Mesothelial cell of epicardium (in vitro differentiated cells): ENCODE data around the gene ANAPC16. TPM values are rescaled to one million over a fixed set of nuclear protein-coding genes. Genes with fewer than 3 reads are reported as not detected.
"Not testable (repeated sequence)": the region's sequence is repeated elsewhere in the genome, so short reads cannot be mapped to it uniquely, and the experiment has no call there.

ENCODE experiments used
- DNase-seq, 2 experiments: peaks; one replicate each; pipeline ENCODE4 v3.0.0; 2021; ENCODE audit warnings: low spot score in 2 of 2; ENCODE audit not compliant: unreplicated experiment in 2 of 2
- H3K27ac Mint-ChIP-seq: 2 replicates; pipeline ENCODE4 v1.8.0; 2021; ENCODE audit warnings: mixed read lengths
- H3K27me3 Mint-ChIP-seq: 2 replicates; pipeline ENCODE4 v1.8.0; 2021; ENCODE audit warnings: low read depth, mixed read lengths
- H3K36me3 Mint-ChIP-seq: 2 replicates; pipeline ENCODE4 v1.8.0; 2021; ENCODE audit warnings: mixed read lengths
- H3K4me1 Mint-ChIP-seq: 2 replicates; pipeline ENCODE4 v1.8.0; 2021; ENCODE audit warnings: mixed read lengths
- H3K4me3 Mint-ChIP-seq: 2 replicates; pipeline ENCODE4 v1.8.0; 2021; ENCODE audit warnings: mild to moderate bottlenecking, moderate library complexity, mixed read lengths
- H3K9me3 Mint-ChIP-seq: 2 replicates; pipeline ENCODE4 v1.8.0; 2021; ENCODE audit warnings: mixed read lengths
- total RNA-seq: library from RNA; stranded (reverse); gene quantifications from 3 replicates; pipeline ENCODE4 v1.2.1, GENCODE V29; 2021
- TF ChIP-seq, protein P1 (sequence below): fragments of 200-600 bp; sonication (generic); IDR thresholded peaks from one replicate; pipeline ENCODE4 v1.5.0; 2021; ENCODE audit warnings: antibody characterized with exemption; ENCODE audit not compliant: unreplicated experiment

Gene ANAPC16
- total RNA-seq, 1 donor from 2014 or later: 80.5 TPM

DNA sequence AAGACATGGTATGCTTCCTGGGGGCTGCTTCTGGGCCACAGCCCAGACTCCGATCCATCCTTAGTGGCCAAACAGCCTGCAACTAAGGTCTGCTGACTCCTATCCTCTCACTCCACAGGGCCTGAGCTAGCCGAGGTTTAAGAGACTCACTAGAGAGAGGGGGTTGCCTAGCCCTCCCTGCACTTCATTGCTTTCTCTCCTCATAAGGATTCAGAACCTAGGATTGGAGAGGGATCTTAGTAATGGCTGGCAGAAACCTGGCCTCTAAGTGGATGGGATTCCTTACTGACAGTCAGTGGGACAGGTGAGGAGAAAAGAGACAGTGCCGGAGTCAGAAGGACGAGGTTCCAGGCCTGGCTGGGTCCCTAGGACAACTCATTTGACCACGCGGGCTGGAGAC, 49.7 kb downstream of the ANAPC16 start:
- Mint-ChIP-seq H3K36me3 (no peaks in the 10 kb centered on the region), H3K9me3 (no peaks in the 10 kb centered on the region), H3K27me3 (no peaks in the 10 kb centered on the region), H3K4me3 (no peak overlapping the region), H3K27ac (peak overlapping the region; percentile 69), H3K4me1 (peaks cover 42% of the 10 kb centered on the region)
- DNase-seq: no peak
- TF ChIP-seq, protein P1, sequence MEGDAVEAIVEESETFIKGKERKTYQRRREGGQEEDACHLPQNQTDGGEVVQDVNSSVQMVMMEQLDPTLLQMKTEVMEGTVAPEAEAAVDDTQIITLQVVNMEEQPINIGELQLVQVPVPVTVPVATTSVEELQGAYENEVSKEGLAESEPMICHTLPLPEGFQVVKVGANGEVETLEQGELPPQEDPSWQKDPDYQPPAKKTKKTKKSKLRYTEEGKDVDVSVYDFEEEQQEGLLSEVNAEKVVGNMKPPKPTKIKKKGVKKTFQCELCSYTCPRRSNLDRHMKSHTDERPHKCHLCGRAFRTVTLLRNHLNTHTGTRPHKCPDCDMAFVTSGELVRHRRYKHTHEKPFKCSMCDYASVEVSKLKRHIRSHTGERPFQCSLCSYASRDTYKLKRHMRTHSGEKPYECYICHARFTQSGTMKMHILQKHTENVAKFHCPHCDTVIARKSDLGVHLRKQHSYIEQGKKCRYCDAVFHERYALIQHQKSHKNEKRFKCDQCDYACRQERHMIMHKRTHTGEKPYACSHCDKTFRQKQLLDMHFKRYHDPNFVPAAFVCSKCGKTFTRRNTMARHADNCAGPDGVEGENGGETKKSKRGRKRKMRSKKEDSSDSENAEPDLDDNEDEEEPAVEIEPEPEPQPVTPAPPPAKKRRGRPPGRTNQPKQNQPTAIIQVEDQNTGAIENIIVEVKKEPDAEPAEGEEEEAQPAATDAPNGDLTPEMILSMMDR: no peak

DNA sequence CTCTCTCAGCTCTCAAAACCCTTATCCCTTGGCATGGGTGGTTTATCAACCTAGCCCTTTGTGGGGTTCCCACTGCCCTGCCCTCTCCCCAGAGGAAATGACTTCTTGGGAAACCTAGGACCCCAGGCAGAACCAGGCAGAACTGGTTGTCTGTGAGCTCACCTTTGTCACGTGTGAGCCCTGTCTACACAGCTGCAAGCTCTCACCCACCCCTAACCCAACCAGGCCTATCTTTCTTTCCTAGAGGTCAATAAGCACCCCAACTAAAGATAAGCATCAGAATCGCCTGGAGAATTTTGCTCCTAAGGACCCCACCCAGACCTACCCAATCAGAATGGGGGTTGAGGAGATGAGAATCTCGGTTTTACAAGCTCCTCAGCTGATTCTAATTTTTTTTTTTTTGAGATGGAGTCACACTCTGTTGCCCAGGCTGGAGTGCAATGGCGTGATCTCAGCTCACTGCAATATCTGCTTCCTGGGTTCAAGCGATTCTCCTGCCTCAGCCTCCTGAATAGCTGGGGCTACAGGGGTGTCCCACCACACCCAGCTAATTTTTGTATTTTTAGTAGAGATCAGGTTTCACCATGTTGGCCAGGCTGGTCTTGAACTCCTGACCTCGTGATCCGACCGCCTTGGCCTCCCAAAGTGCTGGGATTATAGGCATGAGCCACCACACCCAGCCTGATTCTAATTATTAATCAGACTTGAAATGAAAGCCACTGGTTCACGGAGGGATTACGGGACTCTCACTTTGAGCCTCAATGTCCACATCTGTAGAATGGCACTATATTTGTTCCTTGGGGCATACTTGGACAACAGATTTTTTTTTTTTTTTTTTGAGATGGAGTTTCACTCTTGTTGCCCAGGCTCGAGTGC, 50.4 kb downstream of the ANAPC16 start:
- Mint-ChIP-seq H3K4me3 (no peak overlapping the region), H3K9me3 (no peaks in the 10 kb centered on the region), H3K27ac (peak overlapping the region; percentile 69), H3K4me1 (peaks cover 43% of the 10 kb centered on the region), H3K27me3 (no peaks in the 10 kb centered on the region), H3K36me3 (no peaks in the 10 kb centered on the region)
- DNase-seq: no peak
- TF ChIP-seq, protein P1: no peak

DNA sequence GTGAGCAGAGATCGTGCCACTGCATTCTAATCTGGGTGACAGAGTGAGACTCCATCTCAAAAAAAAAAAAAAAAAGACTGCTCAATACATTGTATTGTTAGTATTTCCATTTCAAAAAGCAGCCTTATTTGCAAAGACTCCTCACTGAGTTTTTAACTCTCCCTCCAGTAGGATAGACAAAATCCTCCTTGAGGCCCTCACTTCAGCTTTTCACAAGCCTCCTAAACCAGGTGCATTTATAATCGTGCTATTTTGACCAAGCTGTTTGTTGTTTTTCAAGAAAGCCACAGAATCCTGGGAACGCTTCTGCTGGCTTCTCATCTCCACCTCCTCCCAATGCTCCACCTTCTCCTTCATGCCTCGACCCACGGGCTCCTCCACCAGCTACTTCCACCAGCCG, 51.6 kb downstream of the ANAPC16 start:
- H3K27me3 Mint-ChIP-seq: no peaks in the 10 kb centered on the region
- TF ChIP-seq, protein P1: no peak
- no peak overlapping the region for H3K27ac Mint-ChIP-seq
- no peak for DNase-seq
- peaks cover 41% of the 10 kb centered on the region for H3K4me1 Mint-ChIP-seq
- no peaks in the 10 kb centered on the region for H3K9me3 Mint-ChIP-seq
- H3K36me3 Mint-ChIP-seq: no peaks in the 10 kb centered on the region
- no peak overlapping the region for H3K4me3 Mint-ChIP-seq

DNA sequence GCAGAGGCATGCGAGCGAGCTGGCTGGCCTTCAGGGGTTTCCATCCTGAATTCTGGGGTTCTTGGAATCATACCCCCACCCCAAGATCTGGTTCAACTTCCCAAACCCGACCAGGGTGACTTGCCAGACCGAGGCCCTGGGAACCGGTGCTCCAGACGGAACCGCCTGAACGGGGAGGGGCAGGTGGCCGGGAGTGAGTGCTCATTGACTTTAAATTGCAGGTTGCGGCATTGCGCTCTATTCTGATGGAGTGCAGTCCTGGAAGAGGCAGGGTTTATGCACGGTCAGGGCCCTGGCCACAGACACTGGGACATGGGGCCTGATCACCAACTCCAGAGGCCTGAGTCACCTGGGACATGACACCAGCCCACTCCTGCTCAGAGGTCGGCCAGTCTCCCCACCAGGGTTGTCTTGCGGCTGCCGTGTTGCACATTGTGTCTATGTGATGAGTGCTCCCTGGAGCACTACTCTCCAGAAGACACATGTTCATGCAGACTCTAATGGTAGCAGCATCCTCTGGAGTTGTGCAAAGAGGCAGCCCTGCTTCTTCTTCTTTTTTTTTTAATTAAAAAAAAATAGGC, 52.1 kb downstream of the ANAPC16 start:
- no peak overlapping the region for H3K27ac Mint-ChIP-seq
- H3K27me3 Mint-ChIP-seq: no peaks in the 10 kb centered on the region
- peaks cover 46% of the 10 kb centered on the region for H3K4me1 Mint-ChIP-seq
- H3K4me3 Mint-ChIP-seq: no peak overlapping the region
- TF ChIP-seq, protein P1: no peak
- DNase-seq: no peak
- H3K36me3 Mint-ChIP-seq: no peaks in the 10 kb centered on the region
- no peaks in the 10 kb centered on the region for H3K9me3 Mint-ChIP-seq

DNA sequence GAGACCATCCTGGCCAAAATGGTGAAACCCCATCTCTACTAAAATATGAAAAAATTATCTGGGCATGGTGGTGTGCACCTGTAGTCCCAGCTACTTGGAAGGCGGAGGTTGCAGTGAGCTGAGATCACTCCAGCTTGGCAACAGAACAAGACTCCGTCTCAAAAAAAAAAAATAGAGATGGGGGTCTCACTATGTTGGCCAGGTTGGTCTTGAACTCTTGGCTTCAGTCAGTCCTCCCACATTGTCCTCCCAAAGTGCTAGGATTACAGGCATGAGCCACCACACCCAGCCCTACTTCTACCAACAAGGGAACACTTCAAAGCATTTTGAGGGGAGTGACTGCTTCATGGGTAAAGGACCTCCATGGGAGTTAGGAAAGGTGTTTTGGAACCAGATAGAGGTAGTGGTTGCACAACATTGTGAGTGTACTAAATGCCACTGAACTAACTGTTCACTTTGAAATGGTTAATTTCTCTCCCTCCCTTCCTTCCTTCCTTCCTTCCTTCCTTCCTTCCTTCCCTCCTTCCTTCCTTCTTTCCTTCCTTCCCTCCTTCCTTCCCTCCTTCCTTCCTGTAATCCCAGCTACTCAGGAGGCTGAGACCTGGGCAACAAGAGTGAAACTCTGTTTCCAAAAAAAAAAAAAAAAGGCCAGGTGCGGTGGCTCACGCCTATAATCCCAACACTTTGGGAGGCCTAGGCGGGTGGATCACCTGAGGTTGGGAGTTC, 52.8 kb downstream of the ANAPC16 start:
- H3K27me3 Mint-ChIP-seq, H3K36me3 Mint-ChIP-seq, DNase-seq, H3K4me3 Mint-ChIP-seq, H3K27ac Mint-ChIP-seq, H3K9me3 Mint-ChIP-seq: not testable (repeated sequence)
- H3K4me1 Mint-ChIP-seq: peaks cover 46% of the 10 kb centered on the region
